Activated naive CD8-positive, alpha-beta T cell treated with anti-CD3 and anti-CD28 coated beads, Interleukin-2, amount 10 ng/mL, durations not matched to agents 7 days and 5 days (primary cell): Measurements from ENCODE around the gene APC2. TPM values are rescaled to one million over a fixed set of nuclear protein-coding genes. Genes with fewer than 3 reads are reported as not detected.

Experiments
- total RNA-seq, 2 experiments: library from RNA; stranded (reverse); gene quantifications; one replicate each; pipeline ENCODE4 v1.2.3, GENCODE V29; 2021

The APC2 gene
- total RNA-seq, 2 experiments from 2014 or later, result 0.06 to 0.11 TPM

Other genes with a start within 250 kb of the APC2 start
- gene STK11, start 244.3 kb upstream of the APC2 start, total RNA-seq, result 10 to 100 TPM; 87.1 to 87.2 TPM
- gene CBARP, start 212.1 kb upstream of the APC2 start, total RNA-seq, result under 1 TPM; 0.14 to 0.17 TPM
- 100 to 1,000 TPM; 157 to 161 TPM for gene ATP5F1D, start 208.4 kb upstream of the APC2 start, total RNA-seq
- 10 to 100 TPM; 75.2 to 80.7 TPM for gene MIDN, start 201.5 kb upstream of the APC2 start, total RNA-seq
- gene CIRBP, start 180.8 kb upstream of the APC2 start, total RNA-seq, result 100 to 1,000 TPM; 327 to 342 TPM
- gene FAM174C, start 174.6 kb upstream of the APC2 start, total RNA-seq, result 10 to 100 TPM; 44.5 to 48.3 TPM
- gene EFNA2, start 164.2 kb upstream of the APC2 start, total RNA-seq, result not detected
- gene NDUFS7, start 66.2 kb upstream of the APC2 start, total RNA-seq, result 100 to 1,000 TPM; 103 to 106 TPM
- 10 to 100 TPM; 17.9 to 18.9 TPM for gene GAMT, start 48.6 kb upstream of the APC2 start, total RNA-seq
- gene DAZAP1, start 42.5 kb upstream of the APC2 start, total RNA-seq, result 100 to 1,000 TPM; 214 to 217 TPM
- gene RPS15, start 11.7 kb upstream of the APC2 start, total RNA-seq, result 1,000 to 10,000 TPM; 1,438 to 1,457 TPM
- 10 to 100 TPM; 48.0 to 51.2 TPM for gene C19orf25, start 29.1 kb downstream of the APC2 start, total RNA-seq
- gene PCSK4, start 40.2 kb downstream of the APC2 start, total RNA-seq, result 1 to 10 TPM; 6.7 to 9.7 TPM
- 1 to 10 TPM; 2.2 to 2.8 TPM for gene REEP6, start 41.1 kb downstream of the APC2 start, total RNA-seq
- 1 to 10 TPM; 1.8 to 2.1 TPM for gene ADAMTSL5, start 62.9 kb downstream of the APC2 start, total RNA-seq
- not detected for gene PLK5, start 74.0 kb downstream of the APC2 start, total RNA-seq
- 1 to 10 TPM; 7.0 to 7.8 TPM for gene MEX3D, start 118.2 kb downstream of the APC2 start, total RNA-seq
- 10 to 100 TPM; 68.9 to 72.7 TPM for gene MBD3, start 142.7 kb downstream of the APC2 start, total RNA-seq
- gene UQCR11, start 155.3 kb downstream of the APC2 start, total RNA-seq, result 100 to 1,000 TPM; 176 to 181 TPM
- gene TCF3, start 202.5 kb downstream of the APC2 start, total RNA-seq, result 100 to 1,000 TPM; 102 to 109 TPM